ENCODE results near the gene KLK4.

Gene KLK4

DNA sequence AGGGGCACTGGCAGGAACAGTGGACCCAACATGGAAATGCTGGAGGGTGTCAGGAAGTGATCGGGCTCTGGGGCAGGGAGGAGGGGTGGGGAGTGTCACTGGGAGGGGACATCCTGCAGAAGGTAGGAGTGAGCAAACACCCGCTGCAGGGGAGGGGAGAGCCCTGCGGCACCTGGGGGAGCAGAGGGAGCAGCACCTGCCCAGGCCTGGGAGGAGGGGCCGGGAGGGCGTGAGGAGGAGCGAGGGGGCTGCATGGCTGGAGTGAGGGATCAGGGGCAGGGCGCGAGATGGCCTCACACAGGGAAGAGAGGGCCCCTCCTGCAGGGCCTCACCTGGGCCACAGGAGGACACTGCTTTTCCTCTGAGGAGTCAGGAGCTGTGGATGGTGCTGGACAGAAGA, 33.9 kb downstream of the KLK4 start:
- no peak for DNase-seq

DNA sequence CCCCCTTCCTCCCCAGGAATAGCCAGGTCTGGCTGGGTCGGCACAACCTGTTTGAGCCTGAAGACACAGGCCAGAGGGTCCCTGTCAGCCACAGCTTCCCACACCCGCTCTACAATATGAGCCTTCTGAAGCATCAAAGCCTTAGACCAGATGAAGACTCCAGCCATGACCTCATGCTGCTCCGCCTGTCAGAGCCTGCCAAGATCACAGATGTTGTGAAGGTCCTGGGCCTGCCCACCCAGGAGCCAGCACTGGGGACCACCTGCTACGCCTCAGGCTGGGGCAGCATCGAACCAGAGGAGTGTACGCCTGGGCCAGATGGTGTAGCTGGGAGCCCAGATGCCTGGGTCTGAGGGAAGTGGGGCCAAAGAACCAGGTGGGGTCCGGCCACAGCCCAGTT, 34.7 kb downstream of the KLK4 start:
- DNase-seq, result no peak

DNA sequence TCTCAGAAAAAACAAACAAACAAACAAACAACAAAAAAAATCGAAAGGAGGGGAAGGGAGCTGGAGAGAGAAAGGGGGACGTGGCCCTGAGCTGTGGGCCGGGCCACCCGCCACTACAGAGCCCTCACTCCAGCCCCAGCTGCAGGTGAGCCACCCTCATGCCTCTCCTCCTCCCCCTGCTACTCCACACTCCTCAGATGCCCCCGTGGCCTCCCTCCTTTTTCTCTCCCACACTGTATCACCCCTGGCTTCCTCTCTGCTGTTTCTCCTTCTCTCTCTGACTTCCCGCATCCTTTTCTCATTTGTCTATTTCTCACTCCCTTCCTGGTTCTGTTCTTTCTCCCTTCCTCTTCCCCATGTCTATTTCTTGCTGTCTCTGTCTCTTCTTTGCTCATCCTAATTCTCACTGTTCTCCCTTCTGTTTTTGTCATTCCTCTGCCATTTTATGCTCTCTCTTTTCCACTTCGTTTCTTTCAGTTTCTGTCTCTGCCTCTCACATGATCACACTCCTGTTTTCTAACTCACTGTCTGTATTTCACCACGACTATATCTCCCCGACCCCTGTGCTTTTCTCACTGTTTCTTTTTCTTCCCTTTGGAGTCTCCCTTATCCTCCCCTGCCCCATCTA, 35.3 kb downstream of the KLK4 start:
- DNase-seq, result no peak

DNA sequence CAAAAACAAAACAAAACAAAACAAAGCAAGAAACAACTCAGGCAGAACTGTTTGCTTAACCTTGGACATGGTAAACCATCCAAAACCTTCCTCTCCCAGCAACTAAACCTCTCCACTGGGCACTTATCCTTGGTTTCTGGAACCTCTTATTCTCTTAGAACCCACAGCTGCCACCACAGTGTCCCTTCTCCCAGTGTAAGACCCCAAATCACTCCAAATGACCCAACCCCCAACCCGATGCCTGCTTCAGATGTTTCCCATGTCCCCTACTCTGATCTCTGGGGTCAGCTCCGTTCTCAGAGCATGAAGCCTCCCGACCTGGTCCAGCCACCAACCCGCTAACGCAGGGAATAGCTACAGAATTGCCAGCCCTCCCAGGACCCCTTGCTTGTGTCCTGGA, 37.0 kb downstream of the KLK4 start:
- DNase-seq, result no peak

DNA sequence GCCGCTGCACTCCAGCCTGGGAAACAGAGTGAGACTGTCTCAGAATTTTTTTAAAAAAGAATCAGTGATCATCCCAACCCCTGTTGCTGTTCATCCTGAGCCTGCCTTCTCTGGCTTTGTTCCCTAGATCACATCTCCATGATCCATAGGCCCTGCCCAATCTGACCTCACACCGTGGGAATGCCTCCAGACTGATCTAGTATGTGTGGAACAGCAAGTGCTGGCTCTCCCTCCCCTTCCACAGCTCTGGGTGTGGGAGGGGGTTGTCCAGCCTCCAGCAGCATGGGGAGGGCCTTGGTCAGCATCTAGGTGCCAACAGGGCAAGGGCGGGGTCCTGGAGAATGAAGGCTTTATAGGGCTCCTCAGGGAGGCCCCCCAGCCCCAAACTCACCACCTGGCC, 38.1 kb downstream of the KLK4 start, which contains the start of gene KLK2:
KLK2 (plus strand) TSS at position 384 of the 400 bp plus-strand sequence. CDS start 35 bp downstream, outside the sequence.
- DNase-seq, result no peak

DNA sequence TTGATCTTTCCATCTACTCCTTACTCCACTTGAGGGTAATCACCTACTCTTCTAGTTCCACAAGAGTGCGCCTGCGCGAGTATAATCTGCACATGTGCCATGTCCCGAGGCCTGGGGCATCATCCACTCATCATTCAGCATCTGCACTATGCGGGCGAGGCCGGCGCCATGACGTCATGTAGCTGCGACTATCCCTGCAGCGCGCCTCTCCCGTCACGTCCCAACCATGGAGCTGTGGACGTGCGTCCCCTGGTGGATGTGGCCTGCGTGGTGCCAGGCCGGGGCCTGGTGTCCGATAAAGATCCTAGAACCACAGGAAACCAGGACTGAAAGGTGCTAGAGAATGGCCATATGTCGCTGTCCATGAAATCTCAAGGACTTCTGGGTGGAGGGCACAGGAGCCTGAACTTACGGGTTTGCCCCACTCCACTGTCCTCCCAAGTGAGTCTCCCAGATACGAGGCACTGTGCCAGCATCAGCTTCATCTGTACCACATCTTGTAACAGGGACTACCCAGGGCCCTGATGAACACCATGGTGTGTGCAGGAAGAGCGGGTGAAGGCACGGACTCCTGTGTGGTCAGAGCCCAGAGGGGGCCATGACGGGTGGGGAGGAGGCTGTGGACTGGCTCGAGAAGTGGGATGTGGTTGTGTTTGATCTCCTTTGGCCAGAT, 40.6 kb downstream of the KLK4 start:
- peak; percentile 58 for DNase-seq

DNA sequence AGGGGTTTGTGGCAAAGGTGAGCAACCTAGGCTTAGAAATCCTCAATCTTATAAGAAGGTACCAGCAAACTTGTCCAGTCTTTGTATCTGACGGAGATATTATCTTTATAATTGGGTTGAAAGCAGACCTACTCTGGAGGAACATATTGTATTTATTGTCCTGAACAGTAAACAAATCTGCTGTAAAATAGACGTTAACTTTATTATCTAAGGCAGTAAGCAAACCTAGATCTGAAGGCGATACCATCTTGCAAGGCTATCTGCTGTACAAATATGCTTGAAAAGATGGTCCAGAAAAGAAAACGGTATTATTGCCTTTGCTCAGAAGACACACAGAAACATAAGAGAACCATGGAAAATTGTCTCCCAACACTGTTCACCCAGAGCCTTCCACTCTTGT, 41.7 kb downstream of the KLK4 start:
- DNase-seq, result no peak

DNA sequence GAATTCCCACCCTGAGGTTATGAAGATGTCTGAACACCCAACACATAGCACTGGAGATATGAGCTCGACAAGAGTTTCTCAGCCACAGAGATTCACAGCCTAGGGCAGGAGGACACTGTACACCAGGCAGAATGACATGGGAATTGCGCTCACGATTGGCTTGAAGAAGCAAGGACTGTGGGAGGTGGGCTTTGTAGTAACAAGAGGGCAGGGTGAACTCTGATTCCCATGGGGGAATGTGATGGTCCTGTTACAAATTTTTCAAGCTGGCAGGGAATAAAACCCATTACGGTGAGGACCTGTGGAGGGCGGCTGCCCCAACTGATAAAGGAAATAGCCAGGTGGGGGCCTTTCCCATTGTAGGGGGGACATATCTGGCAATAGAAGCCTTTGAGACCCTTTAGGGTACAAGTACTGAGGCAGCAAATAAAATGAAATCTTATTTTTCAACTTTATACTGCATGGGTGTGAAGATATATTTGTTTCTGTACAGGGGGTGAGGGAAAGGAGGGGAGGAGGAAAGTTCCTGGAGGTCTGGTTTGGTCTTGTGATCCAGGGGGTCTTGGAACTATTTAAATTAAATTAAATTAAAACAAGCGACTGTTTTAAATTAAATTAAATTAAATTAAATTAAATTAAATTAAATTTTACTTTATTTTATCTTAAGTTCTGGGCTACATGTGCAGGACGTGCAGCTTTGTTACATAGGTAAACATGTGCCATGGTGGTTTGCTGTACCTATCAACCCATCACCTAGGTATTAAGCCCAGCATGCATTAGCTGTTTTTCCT, 49.5 kb downstream of the KLK4 start:
- no peak for DNase-seq

DNA sequence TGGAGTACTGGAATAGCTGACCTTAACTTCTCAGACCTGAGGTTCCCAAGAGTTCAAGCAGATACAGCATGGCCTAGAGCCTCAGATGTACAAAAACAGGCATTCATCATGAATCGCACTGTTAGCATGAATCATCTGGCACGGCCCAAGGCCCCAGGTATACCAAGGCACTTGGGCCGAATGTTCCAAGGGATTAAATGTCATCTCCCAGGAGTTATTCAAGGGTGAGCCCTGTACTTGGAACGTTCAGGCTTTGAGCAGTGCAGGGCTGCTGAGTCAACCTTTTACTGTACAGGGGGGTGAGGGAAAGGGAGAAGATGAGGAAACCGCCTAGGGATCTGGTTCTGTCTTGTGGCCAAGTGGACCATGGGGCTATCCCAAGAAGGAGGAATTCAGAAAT, 50.2 kb downstream of the KLK4 start:
- no peak for DNase-seq

DNA sequence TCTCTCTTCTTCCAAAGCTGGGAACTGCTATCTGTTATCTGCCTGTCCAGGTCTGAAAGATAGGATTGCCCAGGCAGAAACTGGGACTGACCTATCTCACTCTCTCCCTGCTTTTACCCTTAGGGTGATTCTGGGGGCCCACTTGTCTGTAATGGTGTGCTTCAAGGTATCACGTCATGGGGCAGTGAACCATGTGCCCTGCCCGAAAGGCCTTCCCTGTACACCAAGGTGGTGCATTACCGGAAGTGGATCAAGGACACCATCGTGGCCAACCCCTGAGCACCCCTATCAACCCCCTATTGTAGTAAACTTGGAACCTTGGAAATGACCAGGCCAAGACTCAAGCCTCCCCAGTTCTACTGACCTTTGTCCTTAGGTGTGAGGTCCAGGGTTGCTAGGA, 51.3 kb downstream of the KLK4 start:
- no peak for DNase-seq

DNA sequence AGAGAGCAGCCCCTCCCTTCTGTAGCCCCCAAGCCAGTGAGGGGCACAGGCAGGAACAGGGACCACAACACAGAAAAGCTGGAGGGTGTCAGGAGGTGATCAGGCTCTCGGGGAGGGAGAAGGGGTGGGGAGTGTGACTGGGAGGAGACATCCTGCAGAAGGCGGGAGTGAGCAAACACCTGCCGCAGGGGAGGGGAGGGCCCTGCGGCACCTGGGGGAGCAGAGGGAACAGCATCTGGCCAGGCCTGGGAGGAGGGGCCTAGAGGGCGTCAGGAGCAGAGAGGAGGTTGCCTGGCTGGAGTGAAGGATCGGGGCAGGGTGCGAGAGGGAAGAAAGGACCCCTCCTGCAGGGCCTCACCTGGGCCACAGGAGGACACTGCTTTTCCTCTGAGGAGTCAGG, 52.3 kb downstream of the KLK4 start:
- DNase-seq, result no peak

DNA sequence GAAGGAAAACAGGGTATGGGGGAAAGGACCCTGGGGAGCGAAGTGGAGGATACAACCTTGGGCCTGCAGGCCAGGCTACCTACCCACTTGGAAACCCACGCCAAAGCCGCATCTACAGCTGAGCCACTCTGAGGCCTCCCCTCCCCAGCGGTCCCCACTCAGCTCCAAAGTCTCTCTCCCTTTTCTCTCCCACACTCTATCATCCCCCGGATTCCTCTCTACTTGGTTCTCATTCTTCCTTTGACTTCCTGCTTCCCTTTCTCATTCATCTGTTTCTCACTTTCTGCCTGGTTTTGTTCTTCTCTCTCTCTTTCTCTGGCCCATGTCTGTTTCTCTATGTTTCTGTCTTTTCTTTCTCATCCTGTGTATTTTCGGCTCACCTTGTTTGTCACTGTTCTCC, 53.8 kb downstream of the KLK4 start:
- no peak for DNase-seq
